Measurements from ENCODE around the gene LATS2. TPM values are rescaled to one million over a fixed set of nuclear protein-coding genes. Genes with fewer than 3 reads are reported as not detected.

LATS2 gene
- total and polyA plus RNA-seq, 2 of the 8 experiments (the other 6 are each of a cell fraction or from before 2014, with no cell fraction given), result 8.3 to 26.2 TPM

DNA sequence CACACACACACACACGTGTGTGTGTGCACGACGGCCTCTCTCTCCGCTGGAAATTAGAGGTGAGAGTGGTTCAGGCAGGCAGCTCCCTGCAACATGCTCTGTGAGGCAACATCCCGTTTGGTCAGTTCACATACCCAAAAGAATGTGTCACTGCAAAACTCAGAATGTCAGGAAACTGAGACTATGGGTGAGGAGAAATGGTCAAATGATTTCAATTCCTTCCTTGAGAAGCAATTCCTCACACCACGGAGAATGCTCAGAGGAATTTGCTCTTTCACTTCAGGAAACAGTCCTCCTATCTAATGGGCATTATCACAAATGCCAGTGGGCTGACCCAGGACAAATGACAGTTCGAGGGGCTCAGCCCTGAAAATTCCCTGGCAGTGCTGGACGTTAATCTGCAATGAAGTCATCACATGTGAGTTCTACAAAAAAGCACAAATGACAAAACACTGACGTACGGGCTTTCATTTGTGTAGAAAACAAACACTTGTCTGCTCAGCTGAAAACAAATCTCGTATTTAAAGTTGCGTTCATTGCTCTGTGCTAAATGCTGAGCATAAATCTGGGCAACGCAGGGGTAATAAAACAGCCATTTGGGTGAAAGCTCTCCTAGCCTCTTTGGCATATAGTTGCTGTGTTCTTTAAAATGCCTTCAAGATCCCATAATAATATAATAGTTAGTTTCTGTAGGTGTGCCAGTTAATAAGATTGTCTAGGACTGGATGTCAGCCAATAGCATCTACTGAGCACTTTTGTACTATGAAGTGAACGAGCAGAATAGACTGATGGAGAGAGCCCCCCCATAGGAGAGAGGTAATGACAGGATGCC is 18.6 kb upstream of the LATS2 start:
- Histone ChIP-seq H4K5ac (ENCODE audit: insufficient read length, low read depth, low read length) (no peak overlapping the region), H4K20me1 (replicated peaks in 1 of 2; ENCODE audit: control insufficient read depth in 1 of 2, insufficient read depth in 2 of 2, low read length in 2 of 2) (no peaks in the 10 kb centered on the region), H2BK5ac (ENCODE audit: low read depth, low read length) (no peak overlapping the region), H3K23me2 (ENCODE audit: low read depth, low read length) (no peaks in the 10 kb centered on the region; the same call in 1 of the 2 replicates), H3K56ac (replicated peaks; ENCODE audit: insufficient read length, low read depth, low read length) (no peak overlapping the region), H3K27ac (ENCODE audit: low read depth, low read length) (no peak overlapping the region), H3K79me1 (ENCODE audit: low read depth, low read length) (no peaks in the 10 kb centered on the region), H3K4me3 (ENCODE audit: extremely low read depth in 1 of 4, insufficient read depth in 2 of 4, low read depth in 3 of 4, low read length in 4 of 4) (no peak overlapping the region), H2AFZ (ENCODE audit: low read length) (peak overlapping the region; percentile 54; the same call in 1 of the 2 replicates), H3K4me2 (ENCODE audit: insufficient read depth in 1 of 2, low read depth in 2 of 2, low read length in 2 of 2) (no peak overlapping the region), H3K79me2 (ENCODE audit: control insufficient read depth in 1 of 2, insufficient read depth in 2 of 2, low read length in 2 of 2) (no peaks in the 10 kb centered on the region), H2AK5ac (ENCODE audit: low read depth, low read length) (no peak overlapping the region), H3K4me1 (replicated peaks in 1 of 4; ENCODE audit: control insufficient read depth in 3 of 4, insufficient read depth in 4 of 4, low read length in 3 of 4) (peaks cover 0 to 6% (median under 1%) of the 10 kb centered on the region in 4 experiments; a peak in 2 of 7 replicates), H2BK12ac (ENCODE audit: low read depth, low read length) (peak overlapping the region; percentile 75; the same call in 1 of the 2 replicates), H2BK20ac (ENCODE audit: low read length) (no peak overlapping the region; the same call in 1 of the 2 replicates), H3K9me3 (ENCODE audit: insufficient read depth in 2 of 2, low read depth in 1 of 2, low read length in 1 of 2) (no peaks in the 10 kb centered on the region), H3K36me3 (ENCODE audit: control insufficient read depth in 2 of 4, insufficient read depth in 4 of 4, low read length in 3 of 4) (no peaks in the 10 kb centered on the region), H2BK120ac (replicated peaks; ENCODE audit: low read depth, low read length) (no peak overlapping the region), H2BK15ac (ENCODE audit: low read length) (0 out of 2 replicates have a peak overlapping the region, but pooled peaks have one; percentile 16), H3K23ac (ENCODE audit: insufficient read length) (no peak overlapping the region), H4K91ac (replicated peaks; ENCODE audit: insufficient read length, low read length) (no peak overlapping the region), H3K14ac (ENCODE audit: insufficient read length) (no peak overlapping the region), H3K4ac (replicated peaks; ENCODE audit: insufficient read length, low read depth, low read length) (no peak overlapping the region), H3K27me3 (replicated peaks in 1 of 4; ENCODE audit: control insufficient read depth in 3 of 4, extremely low read depth in 1 of 4, insufficient read depth in 3 of 4, low read length in 3 of 4) (no peaks in the 10 kb centered on the region; a peak in 1 of 7 replicates), H3K18ac (ENCODE audit: extremely low read depth, low read length) (no peak overlapping the region), H3K9ac (replicated peaks in 1 of 4; ENCODE audit: extremely low read depth in 1 of 4, low read depth in 3 of 4, low read length in 3 of 4) (no peak overlapping the region; a peak in 1 of 7 replicates), H4K8ac (ENCODE audit: extremely low read depth, insufficient read depth, low read length) (no peak overlapping the region)
- 87% methylated on average over 14 of the region's 14 CpGs; no CpG with 5 or more reads in 1 of the 2 experiments for WGBS, 2 experiments (ENCODE audit: extremely low coverage in 1 of 2, insufficient coverage in 1 of 2, insufficient read length in 1 of 2, insufficient replicate concordance in 2 of 2, low coverage in 1 of 2, low lambda C conversion rate in 2 of 2, missing lambda C conversion rate in 1 of 2)
- no peak for FAIRE-seq
- POLR2A ChIA-PET (ENCODE audit: partially characterized antibody), result interaction anchor here (0.8 kb wide), 1 partner anchor 10 kb away, joined by 3 read pairs; no protein-coding TSS in a partner anchor
- no peak for DNase-seq (ENCODE audit: low read depth in 1 of 2, low spot score in 2 of 2)
- CTCF ChIA-PET (ENCODE audit: partially characterized antibody), result interaction anchor here (0.6 to 1.4 kb wide), 2 partner anchors 10 to 14 kb away, joined by 3 read pairs; no protein-coding TSS in a partner anchor
- TF ChIP-seq TBP (IDR thresholded peaks at IDR 0.05; ENCODE audit: low read depth, low read length), result no peak
- TF ChIP-seq, protein P1, sequence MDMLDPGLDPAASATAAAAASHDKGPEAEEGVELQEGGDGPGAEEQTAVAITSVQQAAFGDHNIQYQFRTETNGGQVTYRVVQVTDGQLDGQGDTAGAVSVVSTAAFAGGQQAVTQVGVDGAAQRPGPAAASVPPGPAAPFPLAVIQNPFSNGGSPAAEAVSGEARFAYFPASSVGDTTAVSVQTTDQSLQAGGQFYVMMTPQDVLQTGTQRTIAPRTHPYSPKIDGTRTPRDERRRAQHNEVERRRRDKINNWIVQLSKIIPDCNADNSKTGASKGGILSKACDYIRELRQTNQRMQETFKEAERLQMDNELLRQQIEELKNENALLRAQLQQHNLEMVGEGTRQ (IDR thresholded peaks at IDR 0.05; ENCODE audit: low read length), result no peak
- TF ChIP-seq CBX5 (IDR thresholded peaks at IDR 0.05; ENCODE audit: low read depth, low read length), result no peak
- TF ChIP-seq CEBPB (IDR thresholded peaks at IDR 0.05; ENCODE audit: low read depth, low read length), result no peak
- TF ChIP-seq EZH2 (IDR thresholded peaks at IDR 0.05; ENCODE audit: low read depth, low read length, severe bottlenecking), result no peak
- TF ChIP-seq, protein P2, sequence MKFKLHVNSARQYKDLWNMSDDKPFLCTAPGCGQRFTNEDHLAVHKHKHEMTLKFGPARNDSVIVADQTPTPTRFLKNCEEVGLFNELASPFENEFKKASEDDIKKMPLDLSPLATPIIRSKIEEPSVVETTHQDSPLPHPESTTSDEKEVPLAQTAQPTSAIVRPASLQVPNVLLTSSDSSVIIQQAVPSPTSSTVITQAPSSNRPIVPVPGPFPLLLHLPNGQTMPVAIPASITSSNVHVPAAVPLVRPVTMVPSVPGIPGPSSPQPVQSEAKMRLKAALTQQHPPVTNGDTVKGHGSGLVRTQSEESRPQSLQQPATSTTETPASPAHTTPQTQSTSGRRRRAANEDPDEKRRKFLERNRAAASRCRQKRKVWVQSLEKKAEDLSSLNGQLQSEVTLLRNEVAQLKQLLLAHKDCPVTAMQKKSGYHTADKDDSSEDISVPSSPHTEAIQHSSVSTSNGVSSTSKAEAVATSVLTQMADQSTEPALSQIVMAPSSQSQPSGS (IDR thresholded peaks at IDR 0.05; ENCODE audit: low read length), result no peak
- TF ChIP-seq RBBP5 (IDR thresholded peaks at IDR 0.05; ENCODE audit: borderline replicate concordance, low read depth, low read length), result no peak
- TF ChIP-seq SIX5 (IDR thresholded peaks at IDR 0.05; ENCODE audit: low read depth, low read length), result no peak
